ENCODE measurements around the gene WDR90.

- TF ChIP-seq POLR2A (IDR thresholded peaks at IDR 0.05) = no peak
- TF ChIP-seq CTCF (IDR thresholded peaks at IDR 0.05) = no peak
Observed at GRCh38 chr16:615122-615521, 34.0 kb upstream of the WDR90 start.

Measured in uterus (tissue), 2 donors.